Vagina (tissue), 2 donors: Measurements from ENCODE around the gene LMNTD2.

Experiments
- CTCF ChIP-seq, 3 experiments: fragments of 450-650 bp in 2 of 3; fragments of 200-600 bp in 1 of 3; sonication (generic) in 1 of 3; IDR thresholded peaks; one replicate each; pipeline ENCODE4 v1.5.1; 2017 to 2019; ENCODE audit warnings: antibody characterized with exemption in 3 of 3, mild to moderate bottlenecking in 2 of 3, moderate library complexity in 2 of 3
- POLR2AphosphoS5 ChIP-seq, 2 donors: sonication (generic); formaldehyde crosslinking; IDR thresholded peaks; one replicate each; pipeline ENCODE4 v1.9.0; 2017; ENCODE audit warnings: antibody characterized with exemption in 2 of 2, mild to moderate bottlenecking in 2 of 2, low read depth in 1 of 2; ENCODE audit not compliant: insufficient read depth in 1 of 2

GRCh38 chr11:516400-516799, 44.1 kb downstream of the LMNTD2 start:
- TF ChIP-seq POLR2AphosphoS5 (IDR thresholded peaks at IDR 0.05; ENCODE audit: insufficient read depth in 1 of 2, low read depth in 1 of 2) (no peak), CTCF (IDR thresholded peaks at IDR 0.05) (no peak)
